DOHH2 (cell line): ENCODE measurements around the gene KERA.

Source experiments
- H3F3A ChIP-seq: fragments of 200-600 bp; sonication (generic), shearing (Covaris generic); 2 replicates; pipeline ENCODE4 v1.6.0; 2016; ENCODE audit warnings: antibody characterized with exemption, mild to moderate bottlenecking; ENCODE audit not compliant: control insufficient read depth, insufficient read depth
- H3K27ac ChIP-seq: fragments of 200-600 bp; sonication (generic); 2 replicates; pipeline ENCODE4 v1.5.1; 2014; ENCODE audit warnings: low read depth, mild to moderate bottlenecking, low read length, moderate library complexity
- H3K27me3 ChIP-seq: fragments of 200-600 bp; sonication (generic); 2 replicates; pipeline ENCODE4 v1.6.1; 2014; ENCODE audit warnings: mild to moderate bottlenecking, low read length, mixed read lengths; ENCODE audit not compliant: control insufficient read depth
- H3K36me3 ChIP-seq: fragments of 200-600 bp; sonication (generic); 2 replicates; pipeline ENCODE4 v1.6.1; 2014; ENCODE audit warnings: mild to moderate bottlenecking, low read length, moderate library complexity, mixed read lengths; ENCODE audit not compliant: control insufficient read depth
- H3K4me1 ChIP-seq: fragments of 200-600 bp; sonication (generic); 2 replicates; pipeline ENCODE4 v1.6.1; 2014; ENCODE audit warnings: mild to moderate bottlenecking, low read length, mixed read lengths; ENCODE audit not compliant: control insufficient read depth
- H3K4me2 ChIP-seq: fragments of 200-600 bp; sonication (generic); 2 replicates; pipeline ENCODE4 v1.6.0; 2014; ENCODE audit warnings: mild to moderate bottlenecking, low read length, moderate library complexity
- H3K4me3 ChIP-seq: fragments of 200-600 bp; sonication (generic); 2 replicates; pipeline ENCODE4 v1.5.1; 2014; ENCODE audit warnings: mild to moderate bottlenecking, low read length, mixed read lengths
- H3K79me2 ChIP-seq: fragments of 200-600 bp; sonication (generic); 2 replicates; pipeline ENCODE4 v1.6.1; 2014; ENCODE audit warnings: mild to moderate bottlenecking, low read length, mixed read lengths; ENCODE audit not compliant: control insufficient read depth
- H3K9me2 ChIP-seq: fragments of 200-600 bp; sonication (generic); replicated peaks from 2 replicates; pipeline ENCODE4 v1.6.1; 2014; ENCODE audit warnings: mild to moderate bottlenecking, low read length, mixed read lengths; ENCODE audit not compliant: control insufficient read depth
- H3K9me3 ChIP-seq: fragments of 200-600 bp; sonication (generic); 2 replicates; pipeline ENCODE4 v1.6.1; 2014; ENCODE audit warnings: antibody characterized with exemption, low read length, mixed read lengths; ENCODE audit not compliant: control insufficient read depth, insufficient read depth
- H4K20me1 ChIP-seq: fragments of 200-600 bp; sonication (generic); 2 replicates; pipeline ENCODE4 v1.6.0; 2014; ENCODE audit warnings: low read depth, mild to moderate bottlenecking, antibody characterized with exemption, low read length, moderate library complexity; ENCODE audit not compliant: control insufficient read depth, insufficient read depth
- CTCF ChIP-seq: fragments of 200-600 bp; sonication (generic); IDR thresholded peaks from one replicate; pipeline ENCODE4 v1.5.1; 2014; ENCODE audit warnings: antibody characterized with exemption, mild to moderate bottlenecking, low read depth, low read length; ENCODE audit not compliant: poor library complexity, severe bottlenecking
- EZH2phosphoT487 ChIP-seq: fragments of 200-600 bp; sonication (generic); IDR thresholded peaks from 2 replicates; pipeline ENCODE4 v1.6.1; 2017; ENCODE audit warnings: borderline replicate concordance, mild to moderate bottlenecking, antibody characterized with exemption, low read length, moderate library complexity, mixed read lengths

KERA gene

GRCh38 chr12:91053951-91054715, 3.7 kb downstream of the KERA start:
- H3K36me3 ChIP-seq = no peaks in the 10 kb centered on the region
- H3K27ac ChIP-seq = no peak overlapping the region
- H3K79me2 ChIP-seq = no peaks in the 10 kb centered on the region
- TF ChIP-seq CTCF (no peak), EZH2phosphoT487 (no peak)
- H3K4me2 ChIP-seq = no peak overlapping the region
- H3K9me3 ChIP-seq = no peaks in the 10 kb centered on the region
- H3K4me3 ChIP-seq = no peak overlapping the region
- no peaks in the 10 kb centered on the region for H3K4me1 ChIP-seq
- no peaks in the 10 kb centered on the region for H3K9me2 ChIP-seq
- H4K20me1 ChIP-seq = no peaks in the 10 kb centered on the region
- no peaks in the 10 kb centered on the region for H3K27me3 ChIP-seq
- H3F3A ChIP-seq = no peaks in the 10 kb centered on the region

- H3K27ac ChIP-seq = no peak overlapping the region
- H3K9me3 ChIP-seq = no peaks in the 10 kb centered on the region
- H3F3A ChIP-seq = no peaks in the 10 kb centered on the region
- no peak for TF ChIP-seq EZH2phosphoT487
- TF ChIP-seq CTCF = no peak
- no peak overlapping the region for H3K4me2 ChIP-seq
- no peaks in the 10 kb centered on the region for H3K79me2 ChIP-seq
- no peaks in the 10 kb centered on the region for H3K36me3 ChIP-seq
- no peaks in the 10 kb centered on the region for H3K9me2 ChIP-seq
- H4K20me1 ChIP-seq = no peaks in the 10 kb centered on the region
- H3K4me3 ChIP-seq = no peak overlapping the region
- H3K27me3 ChIP-seq = no peaks in the 10 kb centered on the region
- H3K4me1 ChIP-seq = no peaks in the 10 kb centered on the region
These were observed 5.8 kb downstream of the KERA start for GRCh38 chr12:91052026-91052425.

GRCh38 chr12:91044586-91044985, 13.2 kb downstream of the KERA start:
- no peaks in the 10 kb centered on the region for H3K36me3 ChIP-seq
- no peaks in the 10 kb centered on the region for H3K9me2 ChIP-seq
- H3K27ac ChIP-seq = no peak overlapping the region
- no peak overlapping the region for H3K4me2 ChIP-seq
- no peaks in the 10 kb centered on the region for H3F3A ChIP-seq
- no peak overlapping the region for H3K4me3 ChIP-seq
- no peaks in the 10 kb centered on the region for H3K27me3 ChIP-seq
- H4K20me1 ChIP-seq = no peaks in the 10 kb centered on the region
- TF ChIP-seq CTCF (no peak), EZH2phosphoT487 (no peak)
- H3K79me2 ChIP-seq = no peaks in the 10 kb centered on the region
- H3K4me1 ChIP-seq = no peaks in the 10 kb centered on the region
- H3K9me3 ChIP-seq = no peaks in the 10 kb centered on the region
